Stimulated activated CD8-positive, alpha-beta memory T cell treated with anti-CD3 and anti-CD28 coated beads, Interleukin-15, amount 100 ng/mL, for 48 hours (primary cell): ENCODE measurements around the gene RALGAPA1.

Experiments
- DNase-seq, 2 donors: peaks; one replicate each; pipeline ENCODE4 v3.0.0-alpha.2; 2020; ENCODE audit warnings: low read depth in 2 of 2

Gene RALGAPA1

DNA sequence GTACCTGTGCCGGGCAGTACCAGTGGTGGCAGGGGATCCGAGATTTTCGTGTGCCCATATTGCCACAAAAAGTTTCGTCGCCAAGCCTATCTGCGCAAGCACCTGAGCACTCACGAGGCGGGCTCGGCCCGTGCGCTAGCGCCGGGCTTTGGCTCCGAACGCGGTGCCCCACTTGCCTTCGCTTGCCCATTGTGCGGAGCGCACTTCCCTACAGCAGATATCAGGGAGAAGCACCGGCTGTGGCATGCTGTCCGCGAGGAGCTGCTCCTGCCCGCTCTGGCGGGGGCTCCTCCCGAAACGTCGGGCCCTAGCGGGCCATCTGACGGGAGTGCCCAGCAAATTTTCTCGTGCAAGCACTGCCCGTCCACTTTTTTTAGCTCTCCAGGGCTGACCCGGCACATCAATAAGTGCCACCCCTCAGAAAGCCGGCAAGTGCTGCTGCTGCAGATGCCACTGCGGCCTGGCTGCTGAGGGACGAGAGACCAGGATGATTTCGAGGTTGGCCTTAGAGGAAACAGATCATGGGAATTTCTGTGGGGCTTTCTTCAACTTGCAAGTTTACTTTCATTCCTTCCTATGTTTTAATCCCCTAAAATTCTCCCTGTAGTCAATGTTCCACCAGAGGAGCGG is 273.5 kb downstream of the RALGAPA1 start:
- no peak for DNase-seq

DNA sequence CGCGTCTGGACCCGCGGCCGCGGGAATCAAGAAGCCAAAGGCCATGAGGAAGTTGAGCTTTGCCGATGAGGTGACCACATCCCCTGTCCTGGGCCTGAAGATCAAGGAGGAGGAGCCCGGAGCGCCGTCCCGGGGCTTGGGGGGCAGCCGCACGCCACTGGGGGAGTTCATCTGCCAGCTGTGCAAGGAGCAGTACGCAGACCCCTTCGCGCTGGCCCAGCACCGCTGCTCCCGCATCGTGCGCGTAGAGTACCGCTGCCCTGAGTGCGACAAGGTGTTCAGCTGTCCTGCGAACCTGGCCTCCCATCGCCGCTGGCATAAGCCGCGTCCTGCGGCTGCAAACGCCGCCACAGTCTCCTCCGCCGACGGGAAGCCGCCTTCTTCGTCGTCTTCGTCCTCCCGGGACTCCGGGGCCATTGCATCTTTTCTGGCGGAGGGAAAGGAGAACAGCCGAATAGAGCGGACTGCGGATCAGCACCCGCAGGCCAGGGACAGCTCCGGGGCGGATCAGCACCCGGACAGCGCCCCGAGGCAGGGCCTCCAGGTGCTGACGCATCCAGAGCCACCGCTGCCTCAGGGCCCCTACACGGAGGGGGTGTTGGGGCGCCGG is 274.1 kb downstream of the RALGAPA1 start:
- DNase-seq, result peak; percentile 51 to 53

DNA sequence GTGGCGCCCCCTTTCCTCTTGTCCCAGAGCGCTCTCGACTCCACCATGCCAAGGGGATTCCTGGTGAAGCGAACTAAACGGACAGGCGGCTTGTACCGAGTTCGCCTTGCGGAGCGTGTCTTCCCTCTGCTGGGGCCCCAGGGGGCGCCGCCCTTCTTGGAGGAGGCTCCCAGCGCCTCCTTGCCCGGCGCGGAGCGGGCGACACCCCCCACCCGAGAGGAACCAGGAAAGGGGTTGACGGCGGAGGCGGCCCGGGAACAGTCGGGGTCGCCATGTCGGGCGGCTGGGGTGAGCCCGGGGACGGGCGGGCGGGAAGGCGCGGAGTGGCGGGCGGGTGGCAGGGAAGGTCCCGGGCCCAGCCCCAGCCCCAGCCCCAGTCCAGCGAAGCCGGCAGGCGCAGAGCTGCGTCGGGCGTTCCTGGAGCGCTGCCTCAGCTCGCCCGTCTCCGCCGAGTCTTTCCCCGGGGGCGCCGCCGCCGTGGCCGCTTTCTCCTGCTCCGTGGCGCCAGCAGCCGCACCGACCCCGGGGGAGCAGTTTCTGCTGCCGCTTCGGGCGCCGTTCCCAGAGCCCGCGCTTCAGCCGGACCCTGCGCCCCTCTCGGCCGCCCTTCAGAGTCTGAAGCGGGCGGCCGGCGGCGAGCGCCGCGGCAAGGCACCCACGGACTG is 274.8 kb downstream of the RALGAPA1 start:
- no peak for DNase-seq

DNA sequence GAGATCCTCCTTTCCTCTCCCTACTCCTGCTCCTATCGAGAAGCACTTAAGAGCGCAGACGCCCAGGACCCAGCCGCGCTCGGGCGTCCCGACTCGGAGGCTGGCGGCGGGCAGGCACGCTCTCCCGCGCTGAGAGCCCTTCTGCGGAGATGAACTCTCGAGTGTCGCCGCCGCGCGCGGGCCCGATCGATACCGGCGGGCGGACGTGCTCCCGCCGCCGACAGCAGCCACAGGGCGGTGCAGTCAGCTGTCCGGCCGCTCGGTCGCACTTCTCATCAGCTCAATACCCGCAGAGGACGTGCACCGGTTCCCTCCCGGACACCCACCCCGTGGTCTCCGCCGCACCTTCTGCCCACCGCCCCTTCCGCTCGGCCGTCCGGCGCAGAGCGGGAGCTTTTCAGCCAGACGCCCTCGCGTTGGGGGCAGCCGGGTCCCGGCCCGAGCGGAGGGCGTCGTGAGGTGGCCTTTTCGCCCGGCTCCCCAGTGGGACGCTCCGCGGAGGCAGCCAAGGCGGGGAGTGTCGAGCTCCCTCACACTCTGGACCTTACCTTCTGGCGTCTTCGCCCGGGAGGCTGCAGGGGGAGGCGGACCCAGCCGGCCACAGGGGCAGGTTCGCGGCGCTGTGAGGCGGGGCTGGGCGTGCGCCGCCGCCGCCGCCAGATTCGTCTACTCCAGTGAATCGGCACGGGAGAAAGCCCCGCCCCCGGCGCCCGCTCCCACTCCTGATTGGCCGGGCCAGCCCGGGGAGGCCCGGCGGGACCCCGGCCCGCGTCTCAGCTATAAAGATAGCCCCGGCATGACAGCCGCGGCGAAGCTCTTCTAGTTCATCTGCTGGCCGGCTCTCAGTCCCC is 275.5 kb downstream of the RALGAPA1 start, which contains the start of gene INSM2:
TSS of gene INSM2 (plus strand) at position 808 of the 851 bp plus-strand sequence. CDS start 89 bp downstream, outside the sequence.
- DNase-seq, result peak; percentile 62 to 64

DNA sequence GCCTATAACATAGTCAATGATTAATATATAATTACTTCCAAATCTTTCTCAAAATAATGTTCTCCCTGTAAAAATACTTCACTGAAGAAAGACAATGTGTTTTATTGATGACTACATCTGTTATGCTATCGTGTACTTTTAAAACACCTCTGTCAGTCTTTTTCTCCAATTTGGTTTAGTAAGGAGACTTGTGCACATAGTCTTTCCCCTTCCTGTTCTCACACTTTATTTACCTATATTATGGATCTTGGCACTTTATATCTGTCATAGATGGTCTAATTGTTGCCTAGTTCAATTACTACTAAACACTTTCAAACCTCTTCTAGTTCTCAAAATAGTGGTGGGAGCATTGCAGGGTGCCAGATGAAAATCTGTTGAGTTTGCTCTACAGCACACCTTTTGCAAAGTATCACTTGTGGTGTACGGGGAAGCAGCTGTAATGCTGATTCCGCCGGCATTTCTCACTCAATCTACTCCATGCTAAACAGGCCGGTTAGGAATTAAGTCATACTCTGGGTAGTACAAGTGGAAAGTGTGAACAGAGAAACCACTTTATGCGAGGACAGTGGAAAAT is 276.2 kb downstream of the RALGAPA1 start:
- no peak for DNase-seq

DNA sequence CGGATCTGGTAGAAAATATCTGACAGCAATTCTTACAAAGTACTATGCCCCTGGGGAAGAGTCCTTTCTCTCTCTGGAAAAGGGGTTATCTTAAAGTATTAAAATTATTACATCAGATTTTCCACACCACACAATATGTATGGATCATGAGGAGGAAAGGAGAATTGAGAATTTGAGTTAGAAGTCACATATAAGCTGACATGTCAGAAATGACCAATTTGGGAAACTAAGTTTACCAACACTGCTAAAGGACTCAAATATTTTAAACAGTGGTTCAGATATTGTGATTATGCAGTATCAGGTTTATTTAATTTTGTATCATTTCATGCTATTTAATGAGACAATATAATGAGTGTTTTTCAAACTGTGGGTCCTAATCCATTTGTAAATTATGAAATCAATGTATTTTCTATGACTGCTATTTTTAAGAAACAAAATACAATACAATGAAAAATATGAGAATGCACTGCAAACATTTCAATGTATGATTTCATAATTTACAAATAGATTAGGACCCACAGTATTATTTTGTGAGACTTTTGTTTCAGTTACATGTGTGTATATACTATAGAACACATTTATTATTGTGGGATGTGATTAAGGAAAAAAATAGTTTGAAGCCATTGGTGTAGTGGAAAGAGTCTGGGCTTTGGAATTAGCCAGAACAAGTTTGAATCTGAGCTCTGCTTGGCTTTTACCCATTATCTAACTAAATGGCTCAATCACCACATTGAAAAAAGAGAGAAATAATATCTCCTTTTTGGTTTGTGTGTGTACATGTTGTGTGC is 276.9 kb downstream of the RALGAPA1 start:
- no peak for DNase-seq

DNA sequence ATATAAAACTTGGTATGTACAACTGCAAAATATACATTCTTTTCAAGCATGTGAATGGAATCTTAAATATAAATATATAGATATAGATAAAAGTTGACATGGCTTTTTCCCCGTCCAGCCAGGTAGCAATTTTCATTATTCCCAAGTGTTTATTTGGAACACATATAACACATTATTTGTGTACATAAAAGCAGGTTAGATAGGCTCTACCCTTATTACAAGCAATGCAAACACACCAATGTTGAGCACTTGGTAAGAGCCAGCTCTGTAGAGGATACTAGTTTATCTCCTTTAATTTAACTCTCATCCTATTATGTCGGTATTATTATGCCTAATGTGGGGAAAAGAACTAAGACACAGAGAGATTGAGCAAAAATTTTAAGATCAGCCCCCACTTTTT is 282.1 kb downstream of the RALGAPA1 start:
- DNase-seq, result no peak

DNA sequence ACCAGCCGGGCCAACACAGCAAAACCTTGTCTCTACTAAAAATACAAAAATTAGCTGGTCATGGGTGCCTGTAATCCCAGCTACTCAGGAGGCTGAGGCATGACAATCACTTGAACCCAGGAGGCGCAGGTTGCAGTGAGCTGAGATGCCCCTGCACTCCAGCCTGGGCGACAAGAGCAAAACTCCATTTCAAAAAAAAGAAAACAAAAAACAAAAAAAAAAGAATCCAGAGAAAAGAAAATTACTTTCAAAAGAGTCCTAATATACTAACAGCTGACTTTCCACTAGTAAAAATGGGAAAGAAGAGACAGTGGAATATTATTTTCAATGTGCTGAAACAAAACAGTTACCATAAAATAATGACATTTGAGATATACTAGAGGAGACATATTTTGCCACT is 283.4 kb downstream of the RALGAPA1 start:
- DNase-seq, result no peak

DNA sequence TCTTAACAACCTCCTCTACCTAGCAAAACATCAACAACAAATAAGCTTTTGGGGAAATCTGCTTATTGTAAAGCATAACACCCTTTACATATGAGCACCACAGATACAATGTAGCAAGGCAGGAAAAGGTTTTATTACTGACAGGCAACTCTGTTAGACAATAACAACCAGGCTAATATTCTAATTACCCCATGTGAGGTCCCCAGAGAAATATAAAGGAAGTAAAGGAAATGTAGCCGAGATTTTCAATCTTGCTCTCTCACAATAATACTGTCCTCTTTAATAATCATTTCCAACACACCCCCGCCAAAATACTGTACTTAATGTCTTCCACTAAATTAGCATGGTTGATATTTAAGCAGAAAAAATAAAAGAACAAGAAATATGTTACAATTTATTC is 289.1 kb downstream of the RALGAPA1 start:
- no peak for DNase-seq

DNA sequence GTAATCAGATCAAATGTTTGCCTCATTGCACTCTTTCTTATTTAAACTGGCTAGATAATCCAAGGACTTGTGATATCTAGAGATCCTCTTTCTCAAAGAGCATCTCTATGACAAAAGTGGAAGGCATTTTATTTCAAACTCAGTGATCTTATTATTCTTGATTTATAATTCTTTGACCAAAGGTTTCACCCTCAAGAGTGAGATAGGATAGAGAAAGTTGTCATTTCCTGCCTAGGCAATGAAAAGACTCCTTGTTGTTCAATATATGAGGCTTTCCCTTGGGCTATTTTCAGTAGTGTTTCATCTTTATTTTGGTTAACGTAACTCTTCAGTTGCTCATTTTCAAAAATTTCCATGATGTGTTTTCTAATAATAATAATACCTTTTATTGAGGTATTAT is 293.2 kb downstream of the RALGAPA1 start:
- no peak for DNase-seq

DNA sequence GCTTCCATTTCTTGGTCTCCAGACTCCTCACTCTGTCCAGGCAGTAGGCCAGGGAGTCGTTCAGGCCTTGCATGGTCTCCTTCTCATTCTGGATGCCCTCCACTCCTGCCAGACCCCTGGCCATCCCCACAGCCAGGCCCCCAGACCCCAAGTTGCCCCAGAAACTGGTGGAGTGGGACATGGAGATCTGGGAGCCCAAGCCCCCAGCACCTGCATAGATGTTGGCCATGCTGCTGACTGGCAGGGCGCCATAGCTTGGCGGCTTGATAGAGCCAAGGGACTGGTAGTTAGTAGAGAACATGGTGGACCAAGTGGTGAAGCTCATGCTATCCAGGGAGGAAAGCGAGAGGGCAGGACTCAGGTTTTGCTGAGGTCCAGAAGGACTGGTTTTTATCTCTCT is 296.3 kb downstream of the RALGAPA1 start:
- DNase-seq, result no peak

DNA sequence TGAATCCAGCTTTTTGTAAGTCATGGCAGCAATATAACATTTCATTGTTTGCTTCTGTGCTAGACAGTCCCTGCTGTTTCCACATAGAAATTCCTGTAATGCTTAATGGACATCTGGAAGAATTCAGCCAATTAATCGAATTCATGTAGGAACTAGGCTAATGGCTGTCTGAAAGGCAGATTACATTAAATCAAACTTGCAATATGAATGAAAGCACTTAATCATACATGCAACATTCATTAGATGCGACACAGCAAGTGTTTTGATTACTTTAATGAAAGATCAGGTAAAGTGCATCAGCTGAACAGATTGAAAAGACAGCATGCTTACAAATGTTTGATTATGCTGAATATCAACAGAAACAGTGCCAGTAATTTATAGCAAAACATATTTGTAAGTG is 299.2 kb downstream of the RALGAPA1 start:
- no peak for DNase-seq

DNA sequence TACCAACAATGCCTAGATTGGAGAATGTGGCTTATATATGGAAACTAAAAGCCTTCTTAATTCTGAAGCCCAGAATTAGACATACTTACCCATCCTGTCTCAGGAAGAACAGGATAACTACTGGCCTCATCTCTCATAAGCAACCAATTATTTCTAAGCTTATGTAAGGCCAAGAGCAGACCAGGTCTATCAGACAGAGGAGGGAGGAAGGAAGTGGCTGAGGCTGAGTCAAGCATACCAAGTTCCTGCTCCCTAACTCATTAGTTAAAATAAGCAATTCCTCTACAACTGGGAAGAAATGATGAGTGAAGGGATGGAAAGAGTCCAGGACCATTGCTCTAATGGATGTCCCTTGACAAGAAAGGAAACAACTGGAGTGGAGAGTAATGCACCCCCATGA is 302.2 kb downstream of the RALGAPA1 start:
- DNase-seq, result no peak

DNA sequence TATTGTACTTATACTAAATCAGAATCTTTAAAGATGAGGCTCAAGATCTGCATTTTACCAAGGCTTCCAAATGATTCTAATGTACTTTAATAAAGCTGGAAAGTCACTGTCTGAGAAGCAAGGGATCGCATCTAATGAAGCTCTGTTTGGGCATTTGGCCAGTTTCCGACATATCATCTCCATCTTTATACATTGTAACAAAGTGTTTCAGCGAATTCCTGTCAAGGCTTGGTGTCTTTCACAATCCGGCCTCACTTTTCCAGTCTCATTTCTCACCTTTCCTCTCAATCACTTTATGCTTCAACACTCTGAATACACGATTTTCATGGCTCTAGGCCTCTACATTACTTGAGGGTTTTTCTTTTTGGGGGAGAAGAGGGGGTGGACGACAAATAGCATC is 302.6 kb downstream of the RALGAPA1 start:
- DNase-seq, result no peak

DNA sequence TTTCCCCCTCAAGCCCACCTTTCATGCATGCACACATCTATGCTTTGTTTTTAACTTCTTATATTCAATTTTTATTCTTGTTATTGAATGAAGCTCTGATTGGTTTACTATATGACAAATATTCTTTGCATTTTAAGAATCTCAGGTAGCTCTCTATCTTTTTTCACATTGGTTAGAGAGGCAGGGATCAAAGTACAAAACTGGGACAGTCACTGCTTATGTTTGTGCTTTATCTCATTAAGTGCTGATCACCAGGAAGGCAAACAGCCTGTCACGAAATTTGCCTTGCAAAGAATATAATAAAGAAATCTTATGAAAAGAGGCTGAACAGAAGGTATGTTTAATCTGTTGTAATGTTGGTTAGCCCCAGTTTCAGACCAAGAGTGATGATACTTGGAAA is 304.8 kb downstream of the RALGAPA1 start:
- DNase-seq, result no peak

DNA sequence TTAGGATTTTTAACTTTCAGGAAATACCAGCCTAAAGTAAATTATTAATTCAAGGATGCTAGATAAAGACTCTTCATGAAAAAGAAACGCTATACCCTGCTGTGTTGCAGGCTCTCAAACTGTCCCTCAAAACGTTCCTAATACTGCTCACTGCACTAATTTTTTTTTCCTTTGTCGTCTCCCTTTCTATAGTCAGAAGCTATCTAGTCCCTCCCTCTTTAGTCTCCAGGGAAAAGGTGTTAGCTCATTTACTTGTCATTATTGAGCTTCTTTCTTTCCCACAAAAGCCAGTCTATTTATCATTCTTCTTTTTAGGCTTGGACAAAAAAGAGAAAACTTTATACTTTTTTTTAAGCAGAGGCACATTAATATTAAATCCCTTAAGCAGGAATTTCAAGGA is 305.4 kb downstream of the RALGAPA1 start:
- no peak for DNase-seq

DNA sequence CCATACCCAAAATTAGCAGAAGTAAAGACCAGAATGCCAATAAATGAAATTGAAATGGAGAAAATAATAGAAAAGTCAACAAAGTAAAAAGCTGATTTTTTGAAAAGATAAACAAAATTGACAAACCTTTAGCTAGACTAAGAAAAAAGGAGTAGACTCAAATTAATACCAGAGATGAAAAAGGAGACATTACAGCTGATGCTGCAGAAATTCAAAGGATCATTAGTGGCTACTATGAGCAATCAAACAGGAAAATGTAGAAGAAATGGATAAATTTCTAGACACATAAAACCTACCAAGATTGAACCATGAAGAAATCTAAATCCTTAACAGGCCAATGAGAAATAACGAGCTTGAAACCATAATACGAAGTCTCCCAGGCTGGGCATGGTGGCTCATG is 309.9 kb downstream of the RALGAPA1 start:
- no peak for DNase-seq

DNA sequence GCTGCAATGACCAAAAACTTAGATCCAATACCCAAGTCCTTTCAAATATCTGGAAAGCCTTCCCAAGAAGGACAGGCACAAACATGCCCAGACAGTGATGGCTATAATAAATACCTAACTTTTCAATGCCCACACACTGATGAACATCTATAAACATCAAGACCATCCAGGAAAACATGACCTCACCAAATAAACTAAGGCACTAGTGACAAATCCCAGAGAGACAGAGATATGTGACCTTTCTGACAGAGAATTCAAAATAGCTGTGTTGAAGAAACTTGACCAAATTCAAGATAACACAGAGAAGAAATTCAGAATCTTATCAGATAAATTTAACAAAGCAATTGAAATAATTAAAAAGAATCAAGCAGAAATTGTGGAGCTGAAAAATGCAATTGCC is 313.8 kb downstream of the RALGAPA1 start:
- DNase-seq, result no peak

DNA sequence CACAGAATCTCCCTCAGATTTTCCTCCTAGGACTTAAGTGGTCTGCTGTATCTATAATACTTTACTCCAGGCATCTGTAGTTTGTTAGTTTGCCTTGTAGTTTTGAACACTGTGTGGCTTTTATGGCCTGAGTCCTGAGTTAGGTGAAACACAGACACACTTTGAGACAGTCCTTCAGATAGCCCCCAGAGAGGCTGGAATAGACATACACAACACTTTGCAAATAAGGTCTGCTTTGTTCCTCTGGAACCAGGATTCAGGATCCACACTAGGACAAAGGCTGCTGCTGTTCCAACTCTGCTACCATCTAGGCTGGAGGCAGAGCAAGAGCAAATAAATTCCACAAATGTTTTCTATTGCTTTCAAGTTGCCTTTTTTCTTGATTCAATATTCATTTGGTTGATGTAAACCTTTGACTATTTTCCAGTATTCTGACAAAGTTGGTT is 316.5 kb downstream of the RALGAPA1 start:
- no peak for DNase-seq
